ENCODE data around the gene PRDM2. TPM values are rescaled to one million over a fixed set of nuclear protein-coding genes. Genes with fewer than 3 reads are reported as not detected.

PRDM2 gene
- polyA plus RNA-seq, 3 donors, result 35.4 to 39.0 (median 35.6) TPM

GRCh38 chr1:13809461-13810159, 109.6 kb downstream of the PRDM2 start:
- no peak for DNase-seq (ENCODE audit: low read depth in 3 of 3, low spot score in 2 of 3)

DNA sequence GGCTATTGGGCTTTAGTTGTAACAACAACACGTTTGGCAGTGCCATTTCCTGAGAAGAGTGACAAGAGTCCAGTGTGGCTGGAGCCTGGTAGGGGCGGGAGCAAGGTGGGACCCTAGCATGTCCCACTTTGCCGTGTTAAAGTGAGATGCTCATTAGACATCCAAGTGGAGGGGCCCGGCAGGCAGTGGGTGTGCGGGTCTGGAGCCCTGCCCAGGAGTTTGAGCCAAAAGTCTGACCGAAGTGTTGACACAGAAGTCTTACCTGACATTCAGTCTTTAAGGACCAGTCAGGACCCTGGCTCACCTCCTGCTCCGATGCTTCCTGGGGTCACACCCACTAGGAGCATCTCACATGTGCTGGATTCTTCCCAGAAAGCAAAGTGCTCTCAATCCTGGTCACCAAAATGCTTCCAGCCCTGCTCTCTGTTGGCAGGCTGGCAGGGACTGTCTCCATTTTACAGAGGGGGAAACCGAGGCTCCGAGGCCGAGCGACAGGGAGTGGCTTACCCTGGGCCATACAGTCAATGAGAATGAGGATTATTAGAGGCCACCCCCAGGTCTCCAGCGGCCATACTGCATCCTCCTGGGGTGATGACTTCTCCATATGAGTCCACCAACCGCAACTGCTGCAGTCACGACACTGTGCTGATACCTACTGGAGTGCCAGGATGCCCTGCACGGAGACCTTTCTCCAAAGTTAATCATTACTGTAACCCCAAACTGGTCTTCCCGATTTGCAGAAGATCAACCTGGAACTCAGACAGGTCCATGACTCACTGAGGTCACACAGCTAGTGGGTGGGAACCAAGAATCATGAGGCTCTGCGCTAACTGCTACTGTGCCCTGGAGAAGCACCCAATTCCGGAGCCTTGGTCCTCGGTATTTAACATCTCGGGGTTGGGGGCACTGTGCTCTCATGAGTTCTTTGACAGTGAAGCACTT, 112.7 kb downstream of the PRDM2 start:
- no peak for DNase-seq (ENCODE audit: low read depth in 3 of 3, low spot score in 2 of 3)

GRCh38 chr1:13813398-13814012, 113.5 kb downstream of the PRDM2 start:
- no peak for DNase-seq (ENCODE audit: low read depth in 3 of 3, low spot score in 2 of 3)

DNA sequence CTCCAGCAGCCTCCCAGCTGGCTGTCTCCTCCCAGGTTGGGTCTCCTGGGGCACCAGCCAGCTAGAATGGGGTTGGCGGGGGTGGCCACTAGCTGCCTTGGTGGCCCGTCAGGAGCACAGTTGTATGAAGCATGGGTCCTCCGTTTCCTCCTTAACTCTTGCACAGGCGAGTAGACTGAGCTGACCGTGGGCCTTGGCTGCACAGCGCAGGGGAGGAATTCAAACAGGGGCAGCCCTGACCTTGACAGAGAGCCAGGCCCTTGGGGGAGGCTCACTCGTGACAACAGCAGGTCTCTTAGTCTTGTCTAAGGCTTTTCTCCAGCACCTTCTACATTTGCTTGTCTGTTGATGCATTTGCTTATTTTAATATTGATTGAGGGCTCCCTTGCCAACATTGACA, 114.1 kb downstream of the PRDM2 start:
- DNase-seq (ENCODE audit: low read depth in 3 of 3, low spot score in 2 of 3), result no peak

- DNase-seq (ENCODE audit: low read depth in 3 of 3, low spot score in 2 of 3), result no peak
Measured at GRCh38 chr1:13816016-13816760, 116.2 kb downstream of the PRDM2 start.

- no peak for DNase-seq (ENCODE audit: low read depth in 3 of 3, low spot score in 2 of 3)
Measured at GRCh38 chr1:13817906-13818305, 117.9 kb downstream of the PRDM2 start.

DNA sequence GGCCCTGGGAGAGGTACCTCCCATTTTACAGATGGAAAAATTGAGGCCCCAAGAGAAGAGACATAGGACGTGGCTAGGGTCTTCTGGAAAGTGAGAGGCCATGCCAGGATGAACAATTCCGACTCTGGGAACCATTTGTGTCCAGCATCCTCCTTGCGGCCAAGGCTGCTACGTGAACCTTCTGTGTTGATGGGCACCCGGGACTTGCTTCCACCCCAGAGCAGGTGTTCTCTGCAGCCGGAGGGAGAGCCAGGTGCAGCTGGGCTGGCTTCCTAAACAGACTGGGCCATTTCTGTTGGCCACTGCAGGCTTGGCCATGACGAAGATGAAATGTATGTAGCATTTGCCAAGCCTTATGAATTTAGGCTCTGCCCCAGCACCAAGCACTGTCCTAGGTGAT, 118.9 kb downstream of the PRDM2 start:
- DNase-seq (ENCODE audit: low read depth in 3 of 3, low spot score in 2 of 3), result no peak

DNA sequence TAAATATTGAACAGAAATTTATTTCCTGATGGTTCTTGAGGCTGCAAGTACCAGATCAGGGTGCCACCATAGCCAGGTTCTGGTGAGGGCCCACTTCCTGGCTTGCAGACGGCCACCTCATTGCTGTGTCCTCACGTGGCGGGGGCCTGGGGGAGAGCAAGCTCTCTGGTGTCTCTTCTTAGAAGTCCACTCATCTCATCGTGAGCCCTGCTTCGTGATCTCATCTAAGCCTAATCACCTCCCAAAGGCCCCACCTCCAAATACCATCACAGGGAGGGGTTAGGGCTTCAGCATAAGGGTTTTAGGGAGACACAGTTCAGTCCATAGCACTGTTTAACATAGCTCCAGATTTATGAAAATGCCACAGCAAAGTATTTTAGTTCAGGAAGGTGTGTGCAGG, 119.7 kb downstream of the PRDM2 start:
- DNase-seq (ENCODE audit: low read depth in 3 of 3, low spot score in 2 of 3), result no peak

DNA sequence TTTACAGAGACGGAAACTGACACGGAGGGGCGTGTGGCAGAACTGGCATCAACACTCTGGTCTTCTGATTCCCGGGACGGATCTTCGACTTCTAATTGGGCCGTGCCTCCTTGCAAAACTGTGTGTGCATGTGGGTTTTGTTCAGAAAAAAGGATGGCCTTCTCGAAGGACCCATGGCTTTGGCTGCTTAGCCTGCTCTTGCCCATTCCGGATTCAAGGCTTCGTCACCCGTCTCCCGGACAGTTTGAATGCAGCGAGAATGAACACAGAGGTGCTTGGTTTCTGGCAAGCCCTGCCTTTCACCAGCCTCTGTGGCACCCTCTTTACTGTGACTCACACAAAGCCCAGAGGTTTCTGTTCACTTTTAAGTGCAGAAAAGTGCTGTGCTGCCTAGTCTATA, 120.1 kb downstream of the PRDM2 start:
- DNase-seq (ENCODE audit: low read depth in 3 of 3, low spot score in 2 of 3), result no peak

GRCh38 chr1:13820456-13820855, 120.5 kb downstream of the PRDM2 start:
- no peak for DNase-seq (ENCODE audit: low read depth in 3 of 3, low spot score in 2 of 3)

DNA sequence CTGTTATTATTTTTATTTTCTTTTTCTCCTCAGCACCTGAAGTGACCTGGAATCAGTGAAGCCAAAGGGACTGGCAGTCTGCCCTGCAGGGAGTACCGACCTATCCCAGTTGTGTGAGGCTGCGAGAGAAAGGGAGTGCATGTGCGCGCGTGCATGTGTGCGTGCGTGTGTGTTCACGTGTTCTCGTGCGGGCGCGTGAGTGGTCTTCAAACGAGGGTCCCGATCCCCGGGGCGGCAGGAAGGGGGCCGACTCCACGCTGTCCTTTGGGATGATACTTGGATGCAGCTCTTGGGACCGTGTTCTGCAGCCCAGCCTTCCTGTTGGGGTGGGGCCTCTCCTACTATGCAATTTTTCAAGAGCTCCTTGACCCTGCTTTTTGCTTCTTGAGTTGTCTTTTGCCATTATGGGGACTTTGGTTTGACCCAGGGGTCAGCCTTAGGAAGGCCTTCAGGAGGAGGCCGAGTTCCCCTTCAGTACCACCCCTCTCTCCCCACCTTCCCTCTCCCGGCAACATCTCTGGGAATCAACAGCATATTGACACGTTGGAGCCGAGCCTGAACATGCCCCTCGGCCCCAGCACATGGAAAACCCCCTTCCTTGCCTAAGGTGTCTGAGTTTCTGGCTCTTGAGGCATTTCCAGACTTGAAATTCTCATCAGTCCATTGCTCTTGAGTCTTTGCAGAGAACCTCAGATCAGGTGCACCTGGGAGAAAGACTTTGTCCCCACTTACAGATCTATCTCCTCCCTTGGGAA, 123.3 kb downstream of the PRDM2 start:
- DNase-seq (ENCODE audit: low read depth in 3 of 3, low spot score in 2 of 3), result no peak

DNA sequence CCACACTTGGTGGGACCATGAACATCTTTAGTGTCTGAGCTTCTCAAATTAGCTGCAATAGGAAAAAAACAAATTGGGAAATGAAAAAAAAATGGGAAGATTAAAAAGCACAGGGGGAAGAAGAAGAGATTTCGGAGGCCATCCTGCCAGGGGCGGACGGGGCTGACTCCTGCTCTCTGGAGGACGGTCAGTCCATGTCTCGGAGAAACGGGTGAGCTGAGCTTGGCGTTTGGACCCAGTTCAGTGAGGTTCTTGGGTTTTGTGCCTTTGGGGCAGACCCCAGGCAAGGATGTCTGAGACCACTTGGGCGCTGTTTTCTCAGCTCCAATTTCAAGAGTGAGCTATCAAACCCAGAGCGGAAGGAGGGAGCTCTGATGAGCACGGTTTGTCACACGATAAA, 123.9 kb downstream of the PRDM2 start:
- DNase-seq (ENCODE audit: low read depth in 3 of 3, low spot score in 2 of 3), result no peak

- no peak for DNase-seq (ENCODE audit: low read depth in 3 of 3, low spot score in 2 of 3)
Measured at GRCh38 chr1:13824626-13825025, 124.6 kb downstream of the PRDM2 start.

DNA sequence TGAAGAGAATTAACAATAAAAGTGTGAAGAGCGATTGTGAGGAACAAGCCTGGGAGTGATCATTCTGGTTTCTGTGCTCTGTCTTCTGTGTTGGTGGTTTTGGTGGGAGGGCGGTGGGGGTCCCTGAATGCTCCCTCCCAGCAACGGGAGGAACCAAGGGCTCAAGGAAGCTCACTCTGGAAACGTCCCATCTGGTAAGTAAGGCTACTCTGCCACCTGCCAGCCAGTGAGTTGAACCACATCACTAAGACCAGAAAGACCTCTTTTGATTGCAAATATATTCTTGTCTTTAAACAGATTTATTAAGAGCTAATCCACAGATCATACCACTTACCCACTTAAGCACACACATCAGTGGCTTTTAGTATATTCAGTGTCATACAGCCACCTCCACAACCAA, 125.0 kb downstream of the PRDM2 start:
- no peak for DNase-seq (ENCODE audit: low read depth in 3 of 3, low spot score in 2 of 3)

GRCh38 chr1:13826009-13826408, 126.0 kb downstream of the PRDM2 start:
- DNase-seq (ENCODE audit: low read depth in 3 of 3, low spot score in 2 of 3), result no peak

- no peak for DNase-seq (ENCODE audit: low read depth in 3 of 3, low spot score in 2 of 3)
Measured at GRCh38 chr1:13826591-13826990, 126.6 kb downstream of the PRDM2 start.

DNA sequence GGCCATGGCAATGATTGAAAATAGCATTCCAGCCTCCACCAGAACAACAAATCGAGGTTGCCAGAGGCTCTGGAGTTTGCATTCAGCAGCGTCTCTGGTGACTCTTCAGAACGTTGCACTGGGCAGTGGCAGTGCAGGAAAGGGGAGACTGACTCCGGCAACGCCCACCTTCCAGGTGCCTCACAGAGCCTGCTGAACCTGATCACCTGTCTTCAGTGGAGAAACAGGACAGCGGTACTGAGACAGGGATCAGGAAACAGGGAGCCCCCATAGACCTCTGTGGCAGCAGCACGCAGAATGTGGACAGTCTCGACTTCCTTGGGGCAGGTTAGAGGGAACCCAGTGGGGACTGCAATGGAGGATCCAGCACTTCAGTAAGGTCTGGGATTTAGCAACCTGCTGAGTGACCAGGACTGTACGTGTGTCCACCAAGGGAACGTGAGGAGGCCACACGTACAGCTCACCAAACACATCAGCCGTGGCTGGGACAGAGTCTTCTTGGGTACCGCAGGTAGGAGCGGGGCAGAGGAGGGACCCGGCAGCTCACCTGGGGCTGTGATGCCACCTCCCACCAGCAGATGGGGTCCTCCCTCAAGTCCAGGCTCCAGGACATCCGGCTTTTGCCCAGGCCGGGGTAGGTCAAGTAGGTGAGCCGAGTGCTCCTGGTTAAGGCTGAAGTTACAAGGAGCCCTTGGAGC, 128.6 kb downstream of the PRDM2 start:
- peak in 1 of 3 donors; percentile 18 for DNase-seq (ENCODE audit: low read depth in 3 of 3, low spot score in 2 of 3)

DNA sequence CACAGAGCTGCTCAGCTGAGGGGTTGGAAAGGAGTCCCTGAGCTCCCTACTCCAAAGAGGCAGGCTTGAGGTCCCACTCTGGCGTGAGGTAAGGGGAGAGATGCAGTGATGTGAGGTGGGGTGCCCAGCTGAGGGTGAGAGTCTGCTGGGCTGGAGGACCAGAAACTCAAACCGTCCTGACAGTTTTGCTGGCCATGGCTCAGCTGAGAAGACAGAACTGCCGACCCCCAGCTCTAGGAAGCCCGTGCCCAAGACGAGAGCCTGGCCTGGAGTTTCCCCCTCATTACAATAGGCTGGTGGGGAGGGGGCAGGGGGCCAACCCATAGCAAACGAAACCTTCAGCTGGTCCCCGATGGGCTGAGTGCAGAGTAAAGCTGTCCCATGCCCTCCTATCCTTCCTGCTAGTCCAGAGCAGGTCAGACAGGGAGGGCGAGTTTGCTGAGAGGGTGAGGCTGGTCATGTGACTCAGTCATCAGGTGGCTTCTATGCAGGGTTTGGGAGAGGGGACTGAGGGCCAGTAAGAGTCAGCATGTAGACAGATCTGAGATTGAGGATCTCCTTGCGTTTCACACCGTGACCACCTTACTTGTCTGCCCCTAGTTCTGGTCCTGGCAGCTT, 129.3 kb downstream of the PRDM2 start:
- no peak for DNase-seq (ENCODE audit: low read depth in 3 of 3, low spot score in 2 of 3)

DNA sequence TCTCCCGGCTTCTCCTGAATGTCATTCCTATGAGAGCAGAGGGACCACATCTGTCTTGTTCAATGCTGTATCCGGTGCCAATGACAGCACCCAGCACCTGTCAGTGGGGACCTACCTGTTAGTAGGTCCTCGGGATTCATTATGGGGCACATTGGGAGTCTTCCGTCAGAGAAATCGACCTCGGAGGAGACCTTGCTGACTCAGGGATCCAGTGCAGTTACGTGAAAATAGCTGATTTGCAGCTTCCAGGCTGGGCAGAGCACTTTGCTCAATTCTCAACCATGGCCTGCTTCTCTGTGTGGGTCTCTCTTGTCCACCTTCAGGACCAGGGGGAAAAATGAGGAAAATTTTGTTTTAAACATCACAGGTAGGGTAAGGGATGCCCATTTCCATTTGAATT, 130.2 kb downstream of the PRDM2 start:
- DNase-seq (ENCODE audit: low read depth in 3 of 3, low spot score in 2 of 3), result no peak
